ENCODE measurements around the gene ABO. TPM values are rescaled to one million over a fixed set of nuclear protein-coding genes. Genes with fewer than 3 reads are reported as not detected.

ABO gene
- total RNA-seq, 4 donors from 2014 or later = 0.85 to 3.2 (median 1.6) TPM

DNA sequence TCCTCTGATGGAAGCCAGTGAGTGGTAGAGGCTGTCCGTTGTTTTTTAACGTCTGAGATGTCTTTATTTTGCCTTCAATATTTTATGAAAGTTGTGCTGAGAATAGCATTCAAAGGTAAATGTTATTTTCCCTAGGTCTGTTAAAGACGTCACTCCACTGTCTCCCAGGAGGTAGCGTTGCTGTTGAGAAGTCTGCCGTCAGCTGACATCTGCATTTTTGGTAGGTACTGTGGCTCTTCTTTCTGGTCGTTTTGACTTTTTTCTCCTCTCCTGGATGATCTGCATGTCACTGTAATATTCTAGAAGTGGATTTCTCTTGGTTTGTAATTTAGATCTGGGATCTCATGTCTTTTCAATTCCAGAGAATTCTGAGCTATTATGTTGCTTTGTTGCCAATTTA lies 34.6 kb upstream of the ABO start:
- TF ChIP-seq CTCF (IDR thresholded peaks at IDR 0.05; ENCODE audit: low read depth) = no peak

- TF ChIP-seq CTCF (IDR thresholded peaks at IDR 0.05; ENCODE audit: low read depth) = no peak
Observed at GRCh38 chr9:133307301-133307700, 32.3 kb upstream of the ABO start.

- no peak for TF ChIP-seq CTCF (IDR thresholded peaks at IDR 0.05; ENCODE audit: low read depth)
Observed at GRCh38 chr9:133306242-133307204, 31.5 kb upstream of the ABO start.

DNA sequence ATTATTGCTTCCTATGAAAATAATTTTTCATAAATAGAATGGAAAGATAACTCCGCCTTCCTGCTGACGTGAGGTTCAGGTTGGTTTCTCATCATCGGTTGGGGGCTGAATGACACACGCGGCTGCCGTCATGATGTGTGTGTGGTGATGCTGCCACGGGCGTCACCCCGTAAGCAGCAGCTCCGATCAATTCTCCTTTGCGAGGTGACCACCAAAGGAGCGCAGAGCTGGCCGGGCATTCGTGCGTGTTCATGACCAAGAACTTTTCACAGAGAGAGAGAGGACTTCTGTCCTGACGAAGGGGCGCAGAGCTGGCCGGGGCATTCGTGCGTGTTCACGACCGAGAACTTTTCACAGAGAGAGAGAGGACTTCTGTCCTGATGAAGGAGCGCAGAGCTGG lies 30.7 kb upstream of the ABO start:
- TF ChIP-seq CTCF (IDR thresholded peaks at IDR 0.05; ENCODE audit: low read depth) = no peak

GRCh38 chr9:133304477-133305377 lies 29.7 kb upstream of the ABO start:
- TF ChIP-seq CTCF (IDR thresholded peaks at IDR 0.05; ENCODE audit: low read depth) = no peak

DNA sequence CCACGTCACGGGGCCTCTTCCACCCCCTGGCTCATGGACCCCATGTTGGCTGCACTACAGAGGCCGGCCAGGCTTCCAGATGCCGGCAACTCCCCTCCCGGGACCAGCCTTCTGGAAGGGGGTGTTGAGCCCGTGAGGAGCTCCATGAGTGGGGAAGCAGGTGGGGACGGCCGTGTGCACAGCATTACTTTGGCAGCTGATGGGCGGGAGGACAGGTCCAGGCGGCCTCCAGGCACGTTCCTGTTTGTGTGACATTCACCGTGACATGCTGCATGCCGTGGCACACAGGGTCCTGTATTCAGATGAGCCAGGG lies 29.1 kb upstream of the ABO start:
- TF ChIP-seq CTCF (IDR thresholded peaks at IDR 0.05; ENCODE audit: low read depth) = no peak

Data from subcutaneous adipose tissue (tissue), 4 donors.